H1 (cell line): ENCODE data around the gene TNS3. TPM values are rescaled to one million over a fixed set of nuclear protein-coding genes. Genes with fewer than 3 reads are reported as not detected.

Experiments
- CTCF ChIA-PET: fragments of 300-600 bp; sonication (Branson Sonifier 250); formaldehyde crosslinking; loops from one replicate; lab custom pipeline; 2021; ENCODE audit not compliant: partially characterized antibody; lab: Charles Lee
- POLR2A ChIA-PET: fragments of 300-600 bp; sonication (Branson Sonifier 250); formaldehyde crosslinking; loops from one replicate; lab custom pipeline; 2021; ENCODE audit warnings: inconsistent platforms; ENCODE audit not compliant: partially characterized antibody; lab: Charles Lee
- DNase-seq, 2 experiments: peaks; one replicate each; pipeline versions ENCODE4 v3.0.0 to v3.0.0-alpha.2; 2010 to 2022; ENCODE audit warnings: low spot score in 2 of 2, low read depth in 1 of 2, mixed read lengths in 1 of 2
- FAIRE-seq: peaks from 2 replicates; lab custom pipeline; 2011; peaks lifted over from hg19 to GRCh38; lab: Jason Lieb, UNC
- H2AFZ ChIP-seq: 2 replicates; pipeline ENCODE4 v1.8.1; 2012; ENCODE audit warnings: low read length, inconsistent platforms
- H2AK5ac ChIP-seq: 2 replicates; pipeline ENCODE4 v1.6.1; 2013; ENCODE audit warnings: low read depth, low read length
- H2BK120ac ChIP-seq: replicated peaks from 2 replicates; pipeline ENCODE3; 2013; ENCODE audit warnings: low read depth, low read length, inconsistent platforms
- H2BK12ac ChIP-seq: 2 replicates; pipeline ENCODE4 v1.6.1; 2013; ENCODE audit warnings: low read depth, low read length
- H2BK15ac ChIP-seq: 2 replicates; pipeline ENCODE4 v1.6.1; 2013; ENCODE audit warnings: low read length
- H2BK20ac ChIP-seq: 2 replicates; pipeline ENCODE4 v1.6.1; 2013; ENCODE audit warnings: low read length
- H2BK5ac ChIP-seq: 2 replicates; pipeline ENCODE4 v1.6.1; 2013; ENCODE audit warnings: low read depth, low read length
- H3K14ac ChIP-seq: 2 replicates; pipeline ENCODE4 v1.6.1; 2013; ENCODE audit warnings: inconsistent platforms; ENCODE audit not compliant: insufficient read length
- H3K18ac ChIP-seq: 2 replicates; pipeline ENCODE4 v1.6.1; 2013; ENCODE audit warnings: low read length; ENCODE audit errors: extremely low read depth
- H3K23ac ChIP-seq: 2 replicates; pipeline ENCODE4 v1.6.1; 2013; ENCODE audit warnings: inconsistent platforms; ENCODE audit not compliant: insufficient read length
- H3K23me2 ChIP-seq: 2 replicates; pipeline ENCODE4 v1.6.1; 2013; ENCODE audit warnings: low read depth, low read length
- H3K27ac ChIP-seq: 2 replicates; pipeline ENCODE4 v1.6.1; 2011; ENCODE audit warnings: low read depth, low read length, inconsistent platforms
- H3K27me3 ChIP-seq, 4 experiments: replicated peaks in 1 of 4; 1 replicate in 1 of 4; 2 replicates in 3 of 4; pipeline versions ENCODE4 v1.6.1 to v1.8.1; 2011 to 2013; ENCODE audit warnings: low read length in 3 of 4, mild to moderate bottlenecking in 3 of 4, inconsistent platforms in 2 of 4, mixed read lengths in 2 of 4, moderate library complexity in 1 of 4; ENCODE audit not compliant: control insufficient read depth in 3 of 4, insufficient read depth in 3 of 4; ENCODE audit errors: extremely low read depth in 1 of 4
- H3K36me3 ChIP-seq, 4 experiments: 2 replicates each; pipeline versions ENCODE4 v1.6.1 to v1.8.1; 2011 to 2013; ENCODE audit warnings: mild to moderate bottlenecking in 4 of 4, low read length in 3 of 4, moderate library complexity in 2 of 4, control low read depth in 1 of 4, inconsistent platforms in 1 of 4; ENCODE audit not compliant: insufficient read depth in 4 of 4, control insufficient read depth in 2 of 4
- H3K4ac ChIP-seq: replicated peaks from 2 replicates; pipeline ENCODE3; 2013; ENCODE audit warnings: low read length, low read depth, mixed read lengths, inconsistent platforms; ENCODE audit not compliant: insufficient read length
- H3K4me1 ChIP-seq, 4 experiments: replicated peaks in 1 of 4; 1 replicate in 1 of 4; 2 replicates in 3 of 4; pipeline versions ENCODE4 v1.6.1 to v1.8.1; 2011 to 2013; ENCODE audit warnings: low read length in 3 of 4, inconsistent platforms in 2 of 4, mixed read lengths in 1 of 4; ENCODE audit not compliant: insufficient read depth in 4 of 4, control insufficient read depth in 3 of 4
- H3K4me2 ChIP-seq, 2 experiments: 2 replicates each; pipeline versions ENCODE4 v1.6.1 to v1.8.1; 2011 to 2013; ENCODE audit warnings: low read depth in 2 of 2, low read length in 2 of 2, control low read depth in 1 of 2, inconsistent platforms in 1 of 2, mild to moderate bottlenecking in 1 of 2; ENCODE audit not compliant: insufficient read depth in 1 of 2
- H3K4me3 ChIP-seq, 4 experiments: fragments of 200-600, 300-600 bp in 1 of 4; sonication (generic), shearing (Covaris generic), sonication (Bioruptor Twin) in 1 of 4; 2 replicates each; pipeline versions ENCODE4 v1.5.1 to v1.8.1; 2011 to 2016; ENCODE audit warnings: low read length in 4 of 4, low read depth in 3 of 4, control low read depth in 2 of 4, inconsistent platforms in 2 of 4, mild to moderate bottlenecking in 2 of 4, mixed read lengths in 1 of 4, moderate library complexity in 1 of 4; ENCODE audit not compliant: insufficient read depth in 2 of 4; ENCODE audit errors: extremely low read depth in 1 of 4
- H3K56ac ChIP-seq: replicated peaks from 2 replicates; pipeline ENCODE3; 2013; ENCODE audit warnings: low read depth, mild to moderate bottlenecking, mixed read lengths, low read length, inconsistent platforms; ENCODE audit not compliant: insufficient read length
- H3K79me1 ChIP-seq: 2 replicates; pipeline ENCODE4 v1.6.1; 2013; ENCODE audit warnings: low read depth, low read length, control low read depth
- H3K79me2 ChIP-seq, 2 experiments: 2 replicates each; pipeline versions ENCODE4 v1.6.1 to v1.8.1; 2012 to 2013; ENCODE audit warnings: low read length in 2 of 2, mild to moderate bottlenecking in 2 of 2, inconsistent platforms in 1 of 2; ENCODE audit not compliant: insufficient read depth in 2 of 2, control insufficient read depth in 1 of 2
- H3K9ac ChIP-seq, 4 experiments: replicated peaks in 1 of 4; 1 replicate in 1 of 4; 2 replicates in 3 of 4; pipeline versions ENCODE4 v1.6.1 to v1.8.1; 2011 to 2013; ENCODE audit warnings: low read depth in 3 of 4, low read length in 3 of 4, control low read depth in 2 of 4, mild to moderate bottlenecking in 2 of 4, moderate library complexity in 2 of 4, inconsistent platforms in 1 of 4; ENCODE audit errors: extremely low read depth in 1 of 4
- H3K9me3 ChIP-seq, 2 experiments: 2 replicates each; pipeline versions ENCODE4 v1.6.1 to v1.8.1; 2012 to 2013; ENCODE audit warnings: mild to moderate bottlenecking in 2 of 2, moderate library complexity in 2 of 2, control low read depth in 1 of 2, inconsistent platforms in 1 of 2, low read depth in 1 of 2, low read length in 1 of 2, mixed read lengths in 1 of 2; ENCODE audit not compliant: insufficient read depth in 2 of 2
- H4K20me1 ChIP-seq, 2 experiments: replicated peaks in 1 of 2; 2 replicates each; pipeline versions ENCODE3 to v1.8.1; 2011 to 2013; ENCODE audit warnings: inconsistent platforms in 2 of 2, low read length in 2 of 2, mild to moderate bottlenecking in 1 of 2; ENCODE audit not compliant: insufficient read depth in 2 of 2, control insufficient read depth in 1 of 2
- H4K5ac ChIP-seq: 2 replicates; pipeline ENCODE4 v1.6.1; 2013; ENCODE audit warnings: low read length, low read depth, mixed read lengths, inconsistent platforms; ENCODE audit not compliant: insufficient read length
- H4K8ac ChIP-seq: 2 replicates; pipeline ENCODE4 v1.8.0; 2013; ENCODE audit warnings: mild to moderate bottlenecking, moderate library complexity, low read length, inconsistent platforms; ENCODE audit not compliant: insufficient read depth; ENCODE audit errors: extremely low read depth
- H4K91ac ChIP-seq: replicated peaks from 2 replicates; pipeline ENCODE3; 2013; ENCODE audit warnings: low read length, mixed read lengths, inconsistent platforms; ENCODE audit not compliant: insufficient read length
- CREB1 ChIP-seq: IDR thresholded peaks from 2 replicates; pipeline ENCODE4 v1.6.1; 2012; ENCODE audit warnings: inconsistent platforms
- NRF1 ChIP-seq: IDR thresholded peaks from 2 replicates; pipeline ENCODE4 v1.6.1; 2011; ENCODE audit warnings: mild to moderate bottlenecking, low read depth, low read length, improper control_type of control experiment
- RAD21 ChIP-seq, 2 experiments: IDR thresholded peaks in 1 of 2; conservative IDR thresholded peaks in 1 of 2; 2 replicates each; pipeline ENCODE4 v1.6.1; 2011; ENCODE audit warnings: low read depth in 2 of 2, low read length in 2 of 2, improper control_type of control experiment in 1 of 2, inconsistent platforms in 1 of 2, mild to moderate bottlenecking in 1 of 2, moderate library complexity in 1 of 2
- WGBS, 2 experiments: shearing (Covaris generic) in 1 of 2; methylation state at CpG; one replicate each; pipeline versions ENCODE4 v1.1.6 to v1.1.7; 2013 to 2015; ENCODE audit warnings: low lambda C conversion rate in 2 of 2, mixed read lengths in 2 of 2, inconsistent platforms in 1 of 2, low coverage in 1 of 2, missing lambda C conversion rate in 1 of 2; ENCODE audit not compliant: insufficient replicate concordance in 2 of 2, insufficient coverage in 1 of 2, insufficient read length in 1 of 2; ENCODE audit errors: extremely low coverage in 1 of 2, missing lambda C conversion rate in 1 of 2; 5-methylcytosine and 5-hydroxymethylcytosine counted together
- polyA plus RNA-seq, 7 experiments: library from polyadenylated mRNA; depleted of rRNA in 3 of 7; stranded (reverse) in 5 of 7; unstranded in 2 of 7; fragments of >200 nt in 5 of 7; fragments of 200-250 nt in 2 of 7; gene quantifications; 1 replicate in 5 of 7; 2 replicates in 1 of 7; 4 replicates in 1 of 7; pipeline versions ENCODE4 v1.2.1 to v1.2.3, GENCODE V29; 2011 to 2013; ENCODE audit warnings: missing spikeins in 2 of 7, mixed read lengths in 2 of 7
- total RNA-seq: library from RNA; stranded (reverse); fragmentation: NEBNext Ultra II Directional; extraction: Animal tissue kit (Norgen Biotek cat#: 25700); gene quantifications from 2 replicates; pipeline ENCODE4 v1.2.1, GENCODE V29; 2021
- TF ChIP-seq, protein P1 (sequence below), 3 experiments: IDR thresholded peaks; 1 replicate in 2 of 3; 2 replicates in 1 of 3; pipeline versions ENCODE4 v1.5.1 to v1.6.1; 2011; ENCODE audit warnings: low read length in 3 of 3, mild to moderate bottlenecking in 3 of 3, inconsistent platforms in 2 of 3, low read depth in 1 of 3, moderate library complexity in 1 of 3; ENCODE audit not compliant: insufficient read depth in 1 of 3; ENCODE audit errors: control extremely low read depth in 1 of 3

TNS3 gene
- total and polyA plus RNA-seq, 2 of the 8 experiments (the other 6 are each of a cell fraction or from before 2014, with no cell fraction given): 11.9 to 24.2 TPM

DNA sequence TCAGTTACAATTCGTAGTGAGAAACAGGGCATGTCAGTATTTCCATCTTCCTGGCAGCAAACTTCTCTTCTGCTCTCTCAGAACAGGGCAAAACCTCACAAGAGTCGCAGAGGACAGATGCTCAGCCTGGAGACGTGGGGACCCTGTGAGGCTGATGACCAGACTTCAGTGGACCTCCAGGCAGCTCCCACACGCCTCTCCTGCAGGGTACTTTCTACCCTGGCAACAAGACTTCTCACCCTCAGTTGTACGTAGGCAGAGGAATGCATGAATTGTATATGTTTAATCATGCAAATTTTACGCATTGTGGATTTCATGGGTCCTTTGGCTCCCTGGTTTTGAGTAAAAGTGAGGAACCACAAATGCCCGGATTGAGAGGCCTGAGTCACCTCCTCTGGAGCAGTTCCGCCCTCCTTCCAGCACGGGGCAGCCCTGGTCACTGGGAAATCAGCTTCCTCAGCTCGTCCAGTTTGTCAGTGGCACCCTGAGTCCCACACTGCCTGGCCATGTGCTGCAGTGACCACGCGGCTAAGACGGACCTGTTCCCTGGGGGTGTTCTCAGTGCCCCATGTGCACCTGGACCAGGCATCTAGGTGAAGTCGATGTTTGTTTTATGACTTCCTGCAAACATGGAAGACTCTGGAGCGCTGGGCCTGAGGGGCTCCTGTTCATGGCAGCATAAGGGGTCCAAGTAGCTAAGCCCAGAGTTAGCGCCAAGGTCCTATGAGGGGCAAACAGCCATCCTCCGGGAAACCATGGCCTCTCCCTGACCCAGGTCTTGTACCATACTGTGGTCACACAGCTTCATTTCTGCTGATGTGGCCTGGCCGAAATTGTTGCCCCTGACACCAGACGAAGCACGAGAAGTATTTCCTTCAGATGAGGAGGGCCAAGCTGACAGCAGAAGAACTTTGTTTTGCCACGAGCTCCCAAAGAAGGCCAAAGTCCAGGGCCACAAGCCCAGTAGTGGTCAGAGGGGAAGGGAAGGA, 165.1 kb downstream of the TNS3 start:
- DNase-seq: no peak
- 92% methylated on average over 20 of the region's 21 CpGs; no CpG with 5 or more reads in 1 of the 2 experiments for WGBS, 2 experiments

More for the DNA sequence above, 165.1 kb downstream of the TNS3 start:
- H2BK20ac ChIP-seq: no peak overlapping the region
- H3K27me3 ChIP-seq: no peaks in the 10 kb centered on the region
- H4K91ac ChIP-seq: no peak overlapping the region
- no peak overlapping the region for H3K9ac ChIP-seq
- 0 out of 2 replicates have a peak overlapping the region, but pooled peaks have one; percentile 7 for H3K27ac ChIP-seq
- H3K4me1 ChIP-seq: no peaks in the 10 kb centered on the region
- no peak overlapping the region; the same call in 1 of the 2 replicates for H2BK5ac ChIP-seq
- H3K23ac ChIP-seq: no peak overlapping the region
- H4K5ac ChIP-seq: no peak overlapping the region
- no peak overlapping the region for H4K8ac ChIP-seq
- H2AK5ac ChIP-seq: 0 out of 2 replicates have a peak overlapping the region, but pooled peaks have one; percentile 42
- H2BK12ac ChIP-seq: no peak overlapping the region
- H2AFZ ChIP-seq: no peak overlapping the region
- no peak overlapping the region for H2BK120ac ChIP-seq
- H3K14ac ChIP-seq: no peak overlapping the region
- CTCF ChIA-PET: interaction anchor here (0.6 to 2.9 kb wide), 8 partner anchors 9 to 150 kb away, joined by 3 to 8 read pairs (median 3); no protein-coding TSS in a partner anchor
- no peak overlapping the region for H2BK15ac ChIP-seq
- no peaks in the 10 kb centered on the region for H3K79me2 ChIP-seq
- POLR2A ChIA-PET: no interaction called here
- H3K79me1 ChIP-seq: no peaks in the 10 kb centered on the region; the same call in 1 of the 2 replicates
- H4K20me1 ChIP-seq: peaks cover 0 to 3% of the 10 kb centered on the region in 2 experiments
- peak; percentile 11 to 49; a peak in 3 of 4 replicates for TF ChIP-seq RAD21 (IDR thresholded peaks at IDR 0.05 in 1 of 2, conservative IDR thresholded peaks at IDR 0.05 in 1 of 2; ENCODE audit: low read depth in 2 of 2, low read length in 2 of 2)
- no peak for TF ChIP-seq CREB1
- TF ChIP-seq, protein P1, sequence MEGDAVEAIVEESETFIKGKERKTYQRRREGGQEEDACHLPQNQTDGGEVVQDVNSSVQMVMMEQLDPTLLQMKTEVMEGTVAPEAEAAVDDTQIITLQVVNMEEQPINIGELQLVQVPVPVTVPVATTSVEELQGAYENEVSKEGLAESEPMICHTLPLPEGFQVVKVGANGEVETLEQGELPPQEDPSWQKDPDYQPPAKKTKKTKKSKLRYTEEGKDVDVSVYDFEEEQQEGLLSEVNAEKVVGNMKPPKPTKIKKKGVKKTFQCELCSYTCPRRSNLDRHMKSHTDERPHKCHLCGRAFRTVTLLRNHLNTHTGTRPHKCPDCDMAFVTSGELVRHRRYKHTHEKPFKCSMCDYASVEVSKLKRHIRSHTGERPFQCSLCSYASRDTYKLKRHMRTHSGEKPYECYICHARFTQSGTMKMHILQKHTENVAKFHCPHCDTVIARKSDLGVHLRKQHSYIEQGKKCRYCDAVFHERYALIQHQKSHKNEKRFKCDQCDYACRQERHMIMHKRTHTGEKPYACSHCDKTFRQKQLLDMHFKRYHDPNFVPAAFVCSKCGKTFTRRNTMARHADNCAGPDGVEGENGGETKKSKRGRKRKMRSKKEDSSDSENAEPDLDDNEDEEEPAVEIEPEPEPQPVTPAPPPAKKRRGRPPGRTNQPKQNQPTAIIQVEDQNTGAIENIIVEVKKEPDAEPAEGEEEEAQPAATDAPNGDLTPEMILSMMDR (IDR thresholded peaks at IDR 0.05; ENCODE audit: control extremely low read depth in 1 of 3, insufficient read depth in 1 of 3, low read depth in 1 of 3, low read length in 3 of 3): peak; percentile 1 to 15 (median 13); a peak in 3 of 4 replicates
- TF ChIP-seq NRF1: no peak
- no peaks in the 10 kb centered on the region for H3K23me2 ChIP-seq
- H3K56ac ChIP-seq: no peak overlapping the region
- H3K4me2 ChIP-seq: no peak overlapping the region
- H3K36me3 ChIP-seq: peaks cover 0 to 10% (median 0%) of the 10 kb centered on the region in 4 experiments; a peak in 2 of 8 replicates
- H3K4me3 ChIP-seq: no peak overlapping the region
- H3K4ac ChIP-seq: no peak overlapping the region
- H3K18ac ChIP-seq: no peak overlapping the region
- H3K9me3 ChIP-seq: no peaks in the 10 kb centered on the region
- FAIRE-seq: no peak
